HepG2 (cell line): ENCODE measurements around the gene SUPT4H1. TPM values are rescaled to one million over a fixed set of nuclear protein-coding genes. Genes with fewer than 3 reads are reported as not detected.
A peak's percentile ranks its signal among the peaks of the same experiment; 100 is the strongest.

Source experiments
- AHR ChIP-seq: IDR thresholded peaks from 2 replicates; pipeline ENCODE4 v1.6.1; 2018; ENCODE audit warnings: missing genetic modification reagents, missing compliant biosample characterization
- CBFB ChIP-seq: sonication (generic); formaldehyde crosslinking; IDR thresholded peaks from 2 replicates; pipeline ENCODE4 v1.4.0; 2020; ENCODE audit warnings: missing genetic modification reagents
- HIVEP1 ChIP-seq: sonication (generic); formaldehyde crosslinking; IDR thresholded peaks from 2 replicates; pipeline ENCODE4 v1.4.0; 2020; ENCODE audit warnings: mild to moderate bottlenecking, missing genetic modification reagents
- IRF9 ChIP-seq: sonication (generic); formaldehyde crosslinking; IDR thresholded peaks from 2 replicates; pipeline ENCODE4 v1.8.0; 2022; ENCODE audit warnings: missing genetic modification reagents, mild to moderate bottlenecking, borderline replicate concordance
- MAF1 ChIP-seq: sonication (generic); formaldehyde crosslinking; IDR thresholded peaks from 2 replicates; pipeline ENCODE4 v1.5.0; 2020; ENCODE audit warnings: missing genetic modification reagents, borderline replicate concordance
- MYNN ChIP-seq: sonication (generic); formaldehyde crosslinking; IDR thresholded peaks from 2 replicates; pipeline ENCODE4 v1.4.0; 2020; ENCODE audit warnings: mild to moderate bottlenecking, low read depth, missing genetic modification reagents
- NR2C2 ChIP-seq: sonication (generic); formaldehyde crosslinking; IDR thresholded peaks from 2 replicates; pipeline ENCODE4 v1.4.0; 2020; ENCODE audit warnings: missing genetic modification reagents, mild to moderate bottlenecking, moderate library complexity, borderline replicate concordance
- POGK ChIP-seq: sonication (generic); formaldehyde crosslinking; conservative IDR thresholded peaks from 2 replicates; pipeline ENCODE4 v1.8.0; 2022; ENCODE audit warnings: mild to moderate bottlenecking, moderate library complexity, missing genetic modification reagents
- RBM39 ChIP-seq: fragments of 200-400 bp; formaldehyde crosslinking; IDR thresholded peaks from one replicate; pipeline ENCODE4 v1.6.1; 2018; ENCODE audit warnings: antibody characterized with exemption, mild to moderate bottlenecking, low read depth, low read length; ENCODE audit not compliant: poor library complexity, severe bottlenecking
- RFX5 ChIP-seq: IDR thresholded peaks from 2 replicates; pipeline ENCODE4 v1.6.1; 2011; ENCODE audit warnings: low read depth, low read length, improper control_type of control experiment
- SNAPC2 ChIP-seq: sonication (generic); formaldehyde crosslinking; IDR thresholded peaks from 2 replicates; pipeline ENCODE4 v1.8.1; 2022; ENCODE audit warnings: mild to moderate bottlenecking, missing genetic modification reagents
- SP140L ChIP-seq: sonication (generic); formaldehyde crosslinking; IDR thresholded peaks from 2 replicates; pipeline ENCODE4 v1.4.0; 2020; ENCODE audit warnings: missing genetic modification reagents, borderline replicate concordance
- ZBTB20 ChIP-seq: sonication (generic); formaldehyde crosslinking; IDR thresholded peaks from 2 replicates; pipeline ENCODE4 v1.8.1; 2023; ENCODE audit warnings: missing genetic modification reagents, low read depth, mild to moderate bottlenecking, borderline replicate concordance
- ZBTB34 ChIP-seq: sonication (generic); formaldehyde crosslinking; IDR thresholded peaks from 2 replicates; pipeline ENCODE4 v1.8.0; 2022; ENCODE audit warnings: mild to moderate bottlenecking, missing genetic modification reagents
- ZC3H13 ChIP-seq: sonication (generic); formaldehyde crosslinking; IDR thresholded peaks from 2 replicates; pipeline ENCODE4 v1.8.1; 2023; ENCODE audit warnings: mild to moderate bottlenecking, missing genetic modification reagents, moderate library complexity
- ZMAT3 ChIP-seq: sonication (generic); formaldehyde crosslinking; conservative IDR thresholded peaks from 2 replicates; pipeline ENCODE4 v1.7.0; 2021; ENCODE audit warnings: missing genetic modification reagents
- ZNF121 ChIP-seq: sonication (generic); formaldehyde crosslinking; IDR thresholded peaks from 2 replicates; pipeline ENCODE4 v1.5.0; 2020; ENCODE audit warnings: mild to moderate bottlenecking, missing genetic modification reagents
- ZNF362 ChIP-seq: sonication (generic); formaldehyde crosslinking; IDR thresholded peaks from 2 replicates; pipeline ENCODE4 v1.4.0; 2020; ENCODE audit warnings: missing genetic modification reagents, mild to moderate bottlenecking, borderline replicate concordance
- ZNF431 ChIP-seq: sonication (generic); formaldehyde crosslinking; IDR thresholded peaks from 2 replicates; pipeline ENCODE4 v1.9.0; 2022; ENCODE audit warnings: missing genetic modification reagents, low read depth, mild to moderate bottlenecking, borderline replicate concordance
- ZSCAN30 ChIP-seq: sonication (generic); formaldehyde crosslinking; IDR thresholded peaks from 2 replicates; pipeline ENCODE4 v1.5.0; 2020; ENCODE audit warnings: mild to moderate bottlenecking, missing genetic modification reagents
- ZSCAN9 ChIP-seq: IDR thresholded peaks from 2 replicates; pipeline ENCODE4 v1.6.1; 2016; ENCODE audit warnings: borderline replicate concordance
- polyA plus RNA-seq, 8 experiments: library from polyadenylated mRNA; depleted of rRNA in 3 of 8; stranded (reverse) in 7 of 8; unstranded in 1 of 8; fragments of >200 nt; fragmentation: Illumina TruSeq in 4 of 8; extraction: Trizol in 4 of 8; gene quantifications; 2 replicates each; pipeline versions ENCODE4 v1.2.1 to v1.2.3, GENCODE V29; 2011 to 2016; ENCODE audit warnings: low read depth in 4 of 8, missing spikeins in 1 of 8, mixed read lengths in 1 of 8; ENCODE audit not compliant: insufficient read depth in 1 of 8
- total RNA-seq, 5 experiments: library from RNA; depleted of rRNA; stranded (reverse); fragments of >200 nt; fragmentation: Illumina TruSeq; extraction: Trizol; gene quantifications; 2 replicates each; pipeline ENCODE4 v1.2.3, GENCODE V29; 2016; ENCODE audit warnings: low read depth in 1 of 5

The SUPT4H1 gene
- total and polyA plus RNA-seq, 2 of the 13 experiments (the other 11 are each of a cell fraction or from before 2014, with no cell fraction given): 155 to 244 TPM

DNA sequence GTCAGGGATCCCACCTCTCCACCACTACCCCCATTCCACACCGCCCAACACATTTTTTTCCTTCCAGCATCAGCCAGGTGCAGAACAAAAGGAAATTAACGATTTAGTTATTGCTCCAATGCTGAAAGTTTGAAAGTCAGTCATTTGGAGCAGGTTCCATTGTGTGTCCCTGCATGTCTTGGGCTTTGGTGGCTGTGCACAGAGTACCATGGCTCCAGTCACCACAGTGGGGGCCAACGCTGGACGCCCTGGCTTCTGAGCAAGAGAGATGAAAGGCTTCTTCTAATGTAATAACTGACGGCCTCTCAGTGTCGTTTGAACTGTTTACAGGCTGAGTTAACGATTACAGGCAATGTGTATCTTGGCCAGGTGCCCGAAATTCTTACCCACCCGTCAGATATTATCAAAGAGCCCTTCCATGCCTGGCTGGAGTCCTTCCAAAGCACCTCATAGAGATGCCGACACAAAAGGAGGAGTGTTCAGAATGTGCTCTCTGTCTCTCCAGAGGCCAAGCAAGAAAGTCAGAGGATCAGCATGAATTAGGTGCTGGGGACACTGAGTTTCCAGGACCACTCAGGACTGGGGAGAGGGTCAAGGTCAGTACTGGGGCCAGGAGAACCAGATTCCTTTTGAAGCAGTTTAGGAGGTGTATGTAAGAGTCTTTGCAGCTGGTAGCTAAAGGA lies 39.4 kb upstream of the SUPT4H1 start (continued):
- TF ChIP-seq ZNF362 (CRISPR knock-in tag) (peak; percentile 85), ZMAT3 (CRISPR knock-in tag) (peak; percentile 95), POGK (CRISPR knock-in tag) (peak; percentile 93), ZSCAN9 (CRISPR knock-in tag) (peak; percentile 93), AHR (peak; percentile 90), CBFB (CRISPR knock-in tag) (peak; percentile 95), ZNF121 (CRISPR knock-in tag) (0 out of 2 replicates have a peak, but pooled peaks have one; percentile 60), ZBTB20 (CRISPR knock-in tag) (peak; percentile 96), HIVEP1 (CRISPR knock-in tag) (peak; percentile 93; the same call in 1 of the 2 replicates), ZC3H13 (CRISPR knock-in tag) (peak; percentile 78), MYNN (CRISPR knock-in tag) (peak; percentile 92), SP140L (CRISPR knock-in tag) (peak; percentile 74; the same call in 1 of the 2 replicates), RBM39 (no peak), NR2C2 (peak; percentile 91), ZNF431 (CRISPR knock-in tag) (peak; percentile 98), IRF9 (CRISPR knock-in tag) (peak; percentile 95), MAF1 (CRISPR knock-in tag) (peak; percentile 64; the same call in 1 of the 2 replicates), SNAPC2 (peak; percentile 93; the same call in 1 of the 2 replicates), ZBTB34 (CRISPR knock-in tag) (peak; percentile 96), ZSCAN30 (CRISPR knock-in tag) (peak; percentile 79; the same call in 1 of the 2 replicates), RFX5 (0 out of 2 replicates have a peak, but pooled peaks have one; percentile 9)
